GM15510 (cell line): Measurements from ENCODE around the gene CA10.

Experiments
- POLR2A ChIP-seq: IDR thresholded peaks from 3 replicates; pipeline ENCODE4 v1.6.1; 2011; ENCODE audit warnings: borderline replicate concordance; ENCODE audit not compliant: insufficient read length; ENCODE audit errors: extremely low read depth

The CA10 gene

GRCh38 chr17:51954232-51954765 lies 204.2 kb downstream of the CA10 start:
- TF ChIP-seq POLR2A = no peak

- TF ChIP-seq POLR2A = no peak
Measured at GRCh38 chr17:51951741-51952140, 206.8 kb downstream of the CA10 start.

DNA sequence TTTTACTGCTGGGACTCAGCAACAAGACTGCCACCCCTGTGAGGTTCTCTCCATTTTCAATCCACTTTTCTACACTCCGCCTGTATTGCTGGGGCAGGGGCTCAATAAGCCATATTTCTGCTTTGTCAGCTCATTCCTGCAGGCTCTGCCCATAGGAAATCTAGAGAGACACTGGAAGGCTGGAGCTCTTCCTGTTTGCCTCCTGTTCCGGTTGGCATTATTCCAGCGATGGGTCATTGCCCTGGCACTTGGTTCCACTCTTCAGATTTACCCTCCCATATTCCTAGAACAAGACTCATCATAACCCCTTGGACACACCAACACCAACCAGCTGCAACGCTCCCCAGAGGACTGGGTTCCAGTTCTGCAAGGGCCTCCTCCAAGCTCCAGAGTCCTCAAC lies 210.4 kb downstream of the CA10 start:
- no peak for TF ChIP-seq POLR2A

DNA sequence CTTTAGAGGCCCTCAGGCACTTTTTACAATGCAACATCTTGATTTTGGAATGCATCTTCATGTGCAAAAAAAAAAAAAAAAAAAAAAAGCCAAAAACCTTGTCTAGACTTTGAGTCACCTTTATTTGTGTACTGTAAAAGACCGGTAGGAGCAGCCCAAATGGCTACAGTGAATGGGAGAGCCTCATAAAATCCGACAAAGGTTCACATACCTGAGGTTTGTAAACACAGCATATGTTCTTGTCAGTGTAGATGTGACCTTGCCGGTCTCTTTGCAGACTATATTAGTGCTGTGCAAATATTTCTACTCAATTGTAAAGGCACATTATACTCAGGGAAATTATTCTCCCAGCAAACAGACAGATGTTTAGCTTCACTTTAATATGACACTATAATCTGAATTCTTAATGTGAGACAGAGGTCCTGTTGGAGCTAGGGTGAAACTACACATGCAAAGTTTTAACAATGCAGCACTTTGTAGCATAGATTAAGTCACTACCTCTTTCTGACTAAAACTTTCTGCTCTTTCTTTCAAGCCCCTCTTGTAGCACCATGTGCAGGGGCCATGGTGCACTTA lies 211.3 kb downstream of the CA10 start:
- no peak for TF ChIP-seq POLR2A

GRCh38 chr17:51946311-51946710 lies 212.2 kb downstream of the CA10 start:
- TF ChIP-seq POLR2A = no peak

DNA sequence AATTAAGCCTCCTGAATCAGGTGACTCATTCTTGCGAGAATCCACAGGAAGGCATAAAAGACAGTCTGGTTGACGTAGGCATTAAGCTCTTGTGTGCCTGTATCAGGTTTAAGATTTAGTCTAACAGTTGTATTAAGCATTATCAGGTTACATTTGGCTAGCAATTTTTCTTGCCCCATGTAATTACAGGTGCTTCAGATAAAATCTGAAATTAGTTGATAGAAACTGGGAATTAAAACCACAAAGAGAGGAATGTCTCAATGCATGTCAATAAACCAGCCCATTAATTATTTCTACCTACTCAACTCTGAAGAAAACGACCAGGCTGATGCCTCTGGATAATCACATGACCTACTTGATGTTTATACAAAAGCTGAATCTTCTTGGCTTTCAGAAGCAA lies 217.2 kb downstream of the CA10 start:
- no peak for TF ChIP-seq POLR2A

DNA sequence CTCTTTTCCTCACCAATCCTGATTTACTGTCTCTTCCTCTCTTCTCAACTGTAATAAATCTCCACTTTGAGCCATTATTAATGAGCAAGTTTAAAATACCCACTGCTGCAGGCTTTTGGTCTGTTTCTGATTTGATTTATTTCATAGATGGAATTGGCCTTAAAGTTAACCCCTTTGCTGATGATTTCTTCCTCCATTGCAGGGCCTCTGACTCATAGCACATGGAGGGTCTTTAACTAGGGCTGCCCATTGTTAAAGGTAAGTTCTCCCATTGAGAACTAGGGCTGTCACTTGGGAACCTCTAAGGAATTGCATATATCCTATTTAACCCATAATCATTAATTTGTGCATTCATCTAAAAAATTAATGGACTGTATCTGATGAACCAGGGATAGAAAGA lies 221.2 kb downstream of the CA10 start:
- no peak for TF ChIP-seq POLR2A

GRCh38 chr17:51935477-51935876 lies 223.0 kb downstream of the CA10 start:
- no peak for TF ChIP-seq POLR2A

DNA sequence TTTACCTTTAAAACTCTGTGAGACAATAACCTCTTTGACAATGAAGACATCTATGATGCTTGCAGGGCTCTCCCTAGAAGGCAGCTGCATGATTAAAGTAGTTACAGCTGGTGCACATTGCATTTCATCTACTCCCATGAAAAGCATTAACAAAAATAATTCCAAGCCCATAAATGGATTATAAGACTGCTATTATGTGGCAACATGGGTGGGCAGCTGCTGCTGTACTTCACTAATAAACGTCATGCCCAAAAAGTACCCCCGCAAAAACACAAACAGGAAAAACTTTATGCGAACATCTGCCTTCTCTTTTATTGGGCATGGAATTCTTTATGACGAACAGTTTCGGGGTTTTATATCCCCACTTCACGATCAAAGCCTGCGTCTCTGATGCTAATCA lies 224.9 kb downstream of the CA10 start:
- TF ChIP-seq POLR2A = no peak

DNA sequence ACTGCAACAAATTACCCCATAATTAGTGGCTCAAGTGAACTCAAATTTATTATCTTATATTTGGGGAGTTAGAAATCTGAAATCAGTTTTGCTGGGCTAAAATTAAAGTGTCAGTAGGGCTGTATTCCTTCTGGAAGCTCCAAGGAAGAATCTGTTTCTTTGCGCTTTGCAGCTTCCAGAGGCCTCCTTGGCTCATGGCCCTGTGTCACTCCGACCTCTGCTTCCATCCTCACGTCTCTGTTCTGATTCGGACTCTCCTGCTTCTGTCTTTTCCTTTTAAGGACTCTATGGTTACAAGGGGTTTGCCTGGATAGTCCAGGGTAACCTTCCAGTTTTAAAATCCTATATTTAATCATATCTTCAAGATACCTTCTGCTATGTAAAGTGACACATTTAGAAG lies 232.1 kb downstream of the CA10 start:
- TF ChIP-seq POLR2A = no peak

DNA sequence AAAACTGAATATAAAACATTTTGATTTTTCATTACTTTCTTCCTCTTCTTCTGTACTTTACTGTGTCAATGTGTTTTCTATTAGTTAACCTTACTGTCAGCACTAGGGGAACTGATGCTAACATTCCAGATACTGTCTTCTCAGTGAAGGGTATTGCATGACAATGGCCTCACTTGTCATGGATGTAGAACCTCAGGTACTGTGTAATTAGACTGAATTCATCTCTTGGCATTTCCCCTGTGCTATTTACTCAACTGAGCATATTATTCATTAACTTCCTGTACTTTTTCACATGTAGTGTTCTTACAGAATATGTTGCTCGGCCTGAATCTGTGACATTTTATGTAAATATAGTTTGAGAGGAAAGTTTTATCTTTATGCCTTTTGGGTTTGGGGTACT lies 237.0 kb downstream of the CA10 start:
- no peak for TF ChIP-seq POLR2A

DNA sequence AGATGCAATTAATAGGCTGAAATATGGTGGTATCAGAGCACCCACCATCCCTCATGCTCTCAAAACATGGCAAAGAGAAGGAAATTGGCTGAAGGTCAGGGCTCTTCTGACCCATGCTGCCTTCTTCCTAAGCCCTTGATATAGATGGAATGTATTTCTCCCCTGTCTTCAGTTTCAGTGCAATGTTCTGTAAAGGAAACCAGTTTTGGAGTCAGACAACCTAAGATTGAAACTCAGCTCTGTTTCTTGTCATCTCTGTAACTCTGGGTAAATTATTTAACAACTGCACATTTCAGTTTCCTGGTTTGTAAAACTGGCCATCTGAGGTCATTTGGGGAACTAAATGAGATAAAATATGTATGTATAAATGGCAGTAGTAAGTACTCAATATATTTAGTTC lies 243.9 kb downstream of the CA10 start:
- no peak for TF ChIP-seq POLR2A

DNA sequence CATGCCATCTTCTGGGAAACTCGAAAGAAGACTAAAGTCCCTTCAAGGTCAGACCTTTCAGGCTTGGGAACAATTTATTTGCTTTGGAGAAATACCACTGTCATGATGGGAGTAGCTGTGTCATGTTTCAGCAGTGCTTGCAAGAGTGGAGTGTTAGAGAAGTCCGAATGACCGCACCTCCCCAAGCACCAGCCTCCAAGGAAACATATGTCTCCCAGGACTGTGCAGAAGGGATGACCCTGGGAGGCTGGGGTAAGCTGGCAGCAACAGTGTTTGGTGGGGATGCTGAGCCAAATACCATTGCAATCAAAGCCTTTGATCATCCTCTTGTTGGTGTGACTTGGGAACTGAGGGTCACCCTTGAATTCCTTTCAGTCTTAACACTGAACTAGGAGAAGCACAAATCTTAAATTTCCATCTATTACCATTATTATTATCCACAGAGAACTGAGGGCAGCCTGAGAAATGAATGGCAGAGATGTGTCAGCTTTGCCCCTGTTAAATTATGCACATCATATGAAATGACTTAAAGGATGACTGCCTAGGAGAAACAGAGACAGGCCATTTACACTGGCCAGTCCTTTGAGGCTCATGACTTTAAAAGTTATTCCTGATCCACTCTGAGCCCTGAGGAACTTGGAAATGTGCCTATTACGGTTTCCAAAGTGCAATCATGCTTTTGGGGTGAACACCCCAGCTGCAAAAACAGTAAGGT lies 244.9 kb downstream of the CA10 start:
- TF ChIP-seq POLR2A = no peak

GRCh38 chr17:51912939-51913338 lies 245.6 kb downstream of the CA10 start:
- TF ChIP-seq POLR2A = no peak

GRCh38 chr17:51911237-51911636 lies 247.3 kb downstream of the CA10 start:
- TF ChIP-seq POLR2A = no peak

DNA sequence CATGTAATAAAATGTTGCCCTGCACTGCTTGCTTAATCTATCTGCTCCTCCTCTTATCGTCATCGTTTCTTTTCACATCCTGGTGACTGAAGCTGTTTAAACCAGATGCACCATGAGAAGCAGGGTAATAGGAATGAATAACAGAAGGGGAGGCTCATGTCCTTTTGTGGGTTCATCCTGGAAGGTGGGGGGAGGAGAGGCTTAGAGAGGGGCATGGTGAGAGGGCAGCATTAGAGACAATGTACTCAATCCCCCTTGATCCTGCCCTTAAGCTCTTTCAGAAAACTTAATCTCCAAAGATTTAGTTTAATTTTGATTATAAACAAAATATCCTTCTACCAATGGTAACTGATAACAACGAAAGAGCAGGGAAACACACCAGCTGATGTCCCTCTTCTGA lies 248.5 kb downstream of the CA10 start:
- no peak for TF ChIP-seq POLR2A

GRCh38 chr17:51908841-51909537 lies 249.5 kb downstream of the CA10 start:
- TF ChIP-seq POLR2A = no peak

DNA sequence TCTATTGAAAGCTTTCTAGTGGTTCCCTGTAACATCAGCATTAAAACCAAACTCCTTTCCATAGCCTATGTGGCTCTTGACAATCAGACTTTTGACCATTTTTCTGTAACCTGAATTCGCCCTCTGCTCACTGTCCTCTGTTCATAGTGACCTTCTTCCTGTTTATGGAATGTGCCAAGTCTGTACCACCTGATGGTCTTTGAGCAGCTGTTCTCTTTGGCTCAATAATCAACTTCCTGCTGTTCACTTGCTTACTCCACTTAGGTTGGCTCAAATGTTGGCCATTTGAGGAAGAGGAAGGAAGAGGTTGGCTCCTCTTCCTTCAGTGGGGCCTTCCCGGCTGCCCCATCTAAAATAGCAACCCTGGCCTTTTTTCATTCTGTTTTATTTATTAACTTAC lies 251.5 kb downstream of the CA10 start:
- no peak for TF ChIP-seq POLR2A
